Naive thymus-derived CD4-positive, alpha-beta T cell (primary cell): ENCODE measurements around the gene TMEM170A. TPM values are rescaled to one million over a fixed set of nuclear protein-coding genes. Genes with fewer than 3 reads are reported as not detected.
A peak's percentile ranks its signal among the peaks of the same experiment; 100 is the strongest.
"Not testable (repeated sequence)": the region's sequence is repeated elsewhere in the genome, so short reads cannot be mapped to it uniquely, and the experiment has no call there.

Source experiments
- ATAC-seq: fragments of 150-1000 bp; cut with Tn5 transposase; 2 replicates; pipeline ENCODE4 v1.10.0; 2021; ENCODE audit warnings: mild to moderate bottlenecking, moderate library complexity
- CTCF ChIA-PET: fragments of 350-600 bp; sonication (Branson Sonifier 250); formaldehyde crosslinking; loops from one replicate; lab custom pipeline; 2021; ENCODE audit warnings: antibody characterized with exemption; lab: Charles Lee
- POLR2A ChIA-PET: fragments of 350-600 bp; sonication (Branson Sonifier 250); formaldehyde crosslinking; loops from one replicate; lab custom pipeline; 2021; ENCODE audit warnings: antibody characterized with exemption, inconsistent platforms; lab: Charles Lee
- DNase-seq, 9 donors: peaks; one replicate each; pipeline versions ENCODE4 v3.0.0 to v3.0.0-alpha.2; 2020 to 2022; ENCODE audit warnings: mixed read lengths in 1 of 9
- H3K27ac ChIP-seq: one replicate; pipeline ENCODE4 v1.7.0; 2013; ENCODE audit warnings: mild to moderate bottlenecking, low read depth, low read length, moderate library complexity
- H3K27me3 ChIP-seq, 2 donors: one replicate each; pipeline ENCODE4 v1.7.0; 2013; ENCODE audit warnings: low read length in 2 of 2, mild to moderate bottlenecking in 2 of 2, moderate library complexity in 2 of 2; ENCODE audit not compliant: control insufficient read depth in 2 of 2, insufficient read depth in 2 of 2
- H3K36me3 ChIP-seq, 3 experiments: 1 replicate in 2 of 3; 2 replicates in 1 of 3; pipeline ENCODE4 v1.7.0; 2013; ENCODE audit warnings: low read length in 3 of 3, mild to moderate bottlenecking in 3 of 3, moderate library complexity in 1 of 3; ENCODE audit not compliant: insufficient read depth in 3 of 3, control insufficient read depth in 2 of 3
- H3K4me1 ChIP-seq, 2 donors: one replicate each; pipeline ENCODE4 v1.7.0; 2013; ENCODE audit warnings: low read length in 2 of 2, mild to moderate bottlenecking in 2 of 2, moderate library complexity in 1 of 2; ENCODE audit not compliant: control insufficient read depth in 2 of 2, insufficient read depth in 2 of 2
- H3K4me3 ChIP-seq: 2 replicates; pipeline ENCODE4 v1.7.0; 2013; ENCODE audit warnings: mild to moderate bottlenecking, low read length
- H3K9me3 ChIP-seq, 3 experiments: 1 replicate in 2 of 3; 2 replicates in 1 of 3; pipeline ENCODE4 v1.7.0; 2013; ENCODE audit warnings: low read length in 3 of 3; ENCODE audit not compliant: control insufficient read depth in 2 of 3
- H3K27ac Mint-ChIP-seq, 9 donors: one replicate each; pipeline ENCODE4 v1.8.0; 2020 to 2022; ENCODE audit warnings: mixed read lengths in 9 of 9, mild to moderate bottlenecking in 8 of 9, moderate library complexity in 5 of 9, inconsistent platforms in 2 of 9
- H3K27me3 Mint-ChIP-seq, 5 donors: one replicate each; pipeline ENCODE4 v1.8.0; 2021 to 2022; ENCODE audit warnings: mixed read lengths in 5 of 5, mild to moderate bottlenecking in 1 of 5
- H3K36me3 Mint-ChIP-seq, 5 donors: one replicate each; pipeline ENCODE4 v1.8.0; 2020 to 2022; ENCODE audit warnings: mixed read lengths in 5 of 5, mild to moderate bottlenecking in 3 of 5, inconsistent platforms in 1 of 5
- H3K4me1 Mint-ChIP-seq, 7 donors: one replicate each; pipeline ENCODE4 v1.8.0; 2020 to 2022; ENCODE audit warnings: mixed read lengths in 7 of 7, mild to moderate bottlenecking in 3 of 7, inconsistent platforms in 1 of 7
- H3K4me3 Mint-ChIP-seq, 10 donors: one replicate each; pipeline ENCODE4 v1.8.0; 2020 to 2022; ENCODE audit warnings: mild to moderate bottlenecking in 10 of 10, mixed read lengths in 10 of 10, moderate library complexity in 6 of 10, inconsistent platforms in 2 of 10
- H3K9me3 Mint-ChIP-seq, 11 donors: one replicate each; pipeline ENCODE4 v1.8.0; 2020 to 2022; ENCODE audit warnings: mixed read lengths in 11 of 11, mild to moderate bottlenecking in 4 of 11, inconsistent platforms in 1 of 11, moderate library complexity in 1 of 11
- intact Hi-C, 2 donors: fragments of 100-400 bp; cut with micrococcal nuclease; formaldehyde crosslinking; loops; one replicate each; pipeline ENCODE4 v1.15.1; 2023
- polyA plus RNA-seq, 2 donors: library from polyadenylated mRNA; unstranded; fragments of 300-500 nt; fragmentation: Illumina TruSeq; gene quantifications; one replicate each; pipeline ENCODE4 v1.2.3, GENCODE V29; 2021
- total RNA-seq, 6 experiments: library from RNA in 5 of 6; stranded (reverse) in 5 of 6; gene quantifications; 1 replicate in 5 of 6; 2 replicates in 1 of 6; pipeline ENCODE4 v1.2.3 and lab custom pipeline; 2021 to 2026

The TMEM170A gene
- 10 to 100 TPM; 31.0 to 50.9 (median 46.6) TPM for total RNA-seq
- polyA plus RNA-seq = 10 to 100 TPM; 33.4 to 34.7 TPM
- 35.4 reads per million, percentile 63 among the genes with 10 or more reads in this experiment for total RNA-seq (lab: John Stamatoyannopoulos, UW)

DNA sequence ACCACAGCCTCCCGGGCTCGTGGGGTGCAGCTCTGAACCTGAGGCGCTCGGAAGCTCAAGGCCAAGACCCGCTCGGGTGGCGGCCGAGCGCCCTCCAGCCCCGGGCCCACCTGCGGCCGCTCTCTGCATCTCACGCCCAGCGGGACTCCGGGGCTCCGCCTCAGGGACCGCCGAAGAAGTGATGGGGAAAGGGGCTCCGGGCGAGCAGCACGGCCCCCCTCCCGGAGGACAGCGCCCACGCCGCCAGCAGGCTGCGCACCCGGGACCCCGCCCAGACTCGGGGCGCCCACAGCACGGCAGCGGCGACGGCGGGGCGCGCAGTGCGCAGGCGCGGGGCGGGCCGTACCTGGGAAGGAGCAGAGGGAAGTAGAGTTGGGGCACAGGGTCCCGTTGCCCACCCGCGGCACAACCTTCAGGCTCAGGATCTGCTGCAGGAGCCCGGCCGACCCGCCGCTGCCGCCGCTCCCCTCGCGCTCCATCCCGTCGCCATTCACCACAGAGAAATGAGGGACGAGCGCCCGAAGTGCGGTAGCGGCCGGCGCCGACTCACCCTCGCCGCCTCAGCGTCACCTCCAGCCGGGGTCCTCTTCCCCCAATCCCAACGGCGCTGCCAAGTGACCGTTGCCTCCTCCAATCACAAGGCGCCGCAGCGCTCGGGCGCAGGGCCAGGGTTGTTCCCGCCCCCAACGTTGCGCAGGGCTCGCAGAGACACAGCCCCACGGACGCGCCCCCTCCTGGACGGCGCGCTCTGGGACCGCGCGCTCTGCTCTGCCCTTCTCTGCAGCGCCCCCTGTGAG, at the start of gene TMEM170A:
Gene TMEM170A, minus strand, starts transcription at position 568 of the 797 bp plus-strand sequence. Its CDS starts 89 bp downstream, at position 479.
- ChIA-PET POLR2A (interaction anchor here (0.6 to 2.8 kb wide), 8 partner anchors 31 to 184 kb away, joined by 3 to 25 read pairs (median 4); partner anchors contain the start of genes CFDP1, GABARAPL2, KARS1 and TERF2IP), CTCF (interaction anchor here (0.6 to 1.5 kb wide), 12 partner anchors 8 to 265 kb away, joined by 3 to 9 read pairs (median 4); partner anchors contain the start of genes CFDP1 and TMEM231)
- H3K4me1 Mint-ChIP-seq = peaks cover 31 to 49% (median 44%) of the 10 kb centered on the region in 7 donors
- DNase-seq = peak; percentile 96 to 99 (median 99)
- H3K4me3 Mint-ChIP-seq = peak within 1 kb of the TSS; percentile 86 to 98 (median 93)
- no peaks in the 10 kb centered on the region for H3K9me3 Mint-ChIP-seq
- Histone ChIP-seq H3K27me3 (no peaks in the 10 kb centered on the region), H3K4me1 (peaks cover 26 to 31% of the 10 kb centered on the region in 2 donors), H3K27ac (peak within 1 kb of the TSS; percentile 93), H3K9me3 (no peaks in the 10 kb centered on the region), H3K36me3 (peaks cover 0 to 3% (median 0%) of the 10 kb centered on the region in 3 experiments), H3K4me3 (peak within 1 kb of the TSS; percentile 93)
- H3K36me3 Mint-ChIP-seq = peaks cover 0 to 7% (median 4%) of the 10 kb centered on the region in 5 donors
- intact Hi-C loops = loop anchor here (1.0 to 10.0 kb wide), 18 partner anchors 31 to 1728 kb away; partner anchors contain the start of genes GLG1 (in 2 of the 2), KARS1 (in 2 of the 2), MON1B (in 2 of the 2) and PSMD7 (in 2 of the 2)
- ATAC-seq = peak; percentile 95
- H3K27ac Mint-ChIP-seq = peak within 1 kb of the TSS; percentile 75 to 97 (median 93)
- peaks cover 0 to 5% (median 0%) of the 10 kb centered on the region in 5 donors for H3K27me3 Mint-ChIP-seq

DNA sequence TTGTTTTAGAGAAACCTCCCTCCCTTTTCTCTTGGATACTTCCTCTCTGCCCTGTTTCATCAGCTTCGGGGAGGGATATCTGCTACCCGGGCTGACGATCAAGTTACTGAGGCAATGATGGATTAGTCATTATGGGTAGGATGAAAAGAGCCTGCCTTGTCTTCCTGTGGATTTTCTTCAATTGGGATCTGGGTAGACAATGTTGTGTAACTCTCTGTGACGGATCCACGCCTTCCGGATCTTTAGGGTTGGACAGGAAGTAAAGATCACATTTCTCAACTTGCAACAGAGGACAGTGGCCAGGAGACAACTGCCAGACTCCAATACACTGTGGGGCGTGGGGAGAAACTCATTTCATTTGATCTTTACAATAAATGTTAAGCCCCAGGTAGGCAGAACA, 42.1 kb upstream of the TMEM170A start:
- CTCF ChIA-PET = no interaction called here
- Histone ChIP-seq H3K27ac (no peak overlapping the region), H3K27me3 (no peaks in the 10 kb centered on the region), H3K4me3 (no peak overlapping the region), H3K9me3 (no peaks in the 10 kb centered on the region), H3K36me3 (no peaks in the 10 kb centered on the region), H3K4me1 (no peaks in the 10 kb centered on the region)
- H3K27me3 Mint-ChIP-seq = peaks cover 5 to 27% (median 11%) of the 10 kb centered on the region in 5 donors
- no peaks in the 10 kb centered on the region for H3K4me1 Mint-ChIP-seq
- peak; percentile 81 for ATAC-seq
- DNase-seq = no peak
- H3K27ac Mint-ChIP-seq = no peak overlapping the region
- H3K36me3 Mint-ChIP-seq = no peaks in the 10 kb centered on the region
- H3K4me3 Mint-ChIP-seq = no peak overlapping the region
- no peaks in the 10 kb centered on the region for H3K9me3 Mint-ChIP-seq
- POLR2A ChIA-PET = no interaction called here
- intact Hi-C loops = no loop called here

DNA sequence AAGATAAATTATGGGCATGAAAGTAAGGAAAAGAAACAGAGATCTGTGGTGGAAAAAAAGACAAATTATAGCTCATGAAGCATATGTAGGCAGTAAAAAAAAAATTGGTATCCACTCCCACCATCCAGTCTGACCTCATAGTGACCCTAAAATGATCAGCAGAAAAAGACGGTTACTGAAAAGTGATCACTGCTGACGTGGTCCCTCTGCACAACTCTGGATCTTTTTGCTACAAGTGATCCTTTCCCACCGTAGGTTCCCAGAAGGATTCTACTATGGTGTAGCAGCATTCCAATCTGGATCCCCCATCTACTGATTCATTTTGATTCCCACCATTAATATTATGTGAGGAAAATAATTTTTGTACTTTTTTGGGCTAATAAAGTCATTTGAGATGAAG, 41.6 kb upstream of the TMEM170A start:
- no peaks in the 10 kb centered on the region for H3K9me3 ChIP-seq
- POLR2A ChIA-PET = no interaction called here

DNA sequence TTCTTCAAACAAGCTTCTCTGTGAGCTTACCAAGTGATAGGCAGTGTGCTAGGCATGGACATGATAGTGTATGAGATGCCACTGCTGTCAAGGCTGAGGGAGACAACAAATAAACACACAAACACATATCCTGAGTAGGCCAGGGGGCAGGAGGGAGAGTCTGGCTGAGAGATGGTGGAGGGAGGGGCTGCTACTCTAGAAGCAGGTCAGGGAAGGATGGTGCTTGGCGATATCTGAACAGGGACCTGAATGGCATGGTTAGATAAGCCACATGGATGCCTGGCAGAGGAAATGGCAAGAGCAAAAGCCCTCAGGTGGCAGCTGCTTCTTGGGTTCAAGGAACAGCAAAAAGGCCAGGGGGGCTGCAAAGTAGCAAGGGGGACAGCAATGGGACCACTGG, 39.3 kb upstream of the TMEM170A start:
- Histone ChIP-seq H3K4me3 (no peak overlapping the region), H3K27me3 (no peaks in the 10 kb centered on the region), H3K36me3 (no peaks in the 10 kb centered on the region), H3K4me1 (no peaks in the 10 kb centered on the region), H3K9me3 (no peaks in the 10 kb centered on the region), H3K27ac (no peak overlapping the region)
- ChIA-PET POLR2A (interaction anchor here (2.0 kb wide), 1 partner anchor 13 kb away, joined by 5 read pairs; no protein-coding TSS in a partner anchor), CTCF (no interaction called here)
- DNase-seq (no peak), ATAC-seq (no peak)
- intact Hi-C loops = no loop called here
- Mint-ChIP-seq H3K27ac (no peak overlapping the region), H3K9me3 (no peaks in the 10 kb centered on the region), H3K27me3 (peaks cover 5 to 32% (median 11%) of the 10 kb centered on the region in 5 donors), H3K4me1 (no peaks in the 10 kb centered on the region), H3K36me3 (no peaks in the 10 kb centered on the region), H3K4me3 (no peak overlapping the region)

More for the DNA sequence above, 41.6 kb upstream of the TMEM170A start:
- DNase-seq = no peak
- no peak for ATAC-seq
- Histone ChIP-seq H3K4me3 (no peak overlapping the region), H3K36me3 (no peaks in the 10 kb centered on the region), H3K27ac (no peak overlapping the region), H3K4me1 (no peaks in the 10 kb centered on the region), H3K27me3 (no peaks in the 10 kb centered on the region)
- CTCF ChIA-PET = no interaction called here
- no peaks in the 10 kb centered on the region for H3K36me3 Mint-ChIP-seq
- H3K4me1 Mint-ChIP-seq = no peaks in the 10 kb centered on the region
- H3K9me3 Mint-ChIP-seq = no peaks in the 10 kb centered on the region
- H3K4me3 Mint-ChIP-seq = no peak overlapping the region
- intact Hi-C loops = no loop called here
- no peak overlapping the region for H3K27ac Mint-ChIP-seq
- H3K27me3 Mint-ChIP-seq = peaks cover 5 to 27% (median 11%) of the 10 kb centered on the region in 5 donors

DNA sequence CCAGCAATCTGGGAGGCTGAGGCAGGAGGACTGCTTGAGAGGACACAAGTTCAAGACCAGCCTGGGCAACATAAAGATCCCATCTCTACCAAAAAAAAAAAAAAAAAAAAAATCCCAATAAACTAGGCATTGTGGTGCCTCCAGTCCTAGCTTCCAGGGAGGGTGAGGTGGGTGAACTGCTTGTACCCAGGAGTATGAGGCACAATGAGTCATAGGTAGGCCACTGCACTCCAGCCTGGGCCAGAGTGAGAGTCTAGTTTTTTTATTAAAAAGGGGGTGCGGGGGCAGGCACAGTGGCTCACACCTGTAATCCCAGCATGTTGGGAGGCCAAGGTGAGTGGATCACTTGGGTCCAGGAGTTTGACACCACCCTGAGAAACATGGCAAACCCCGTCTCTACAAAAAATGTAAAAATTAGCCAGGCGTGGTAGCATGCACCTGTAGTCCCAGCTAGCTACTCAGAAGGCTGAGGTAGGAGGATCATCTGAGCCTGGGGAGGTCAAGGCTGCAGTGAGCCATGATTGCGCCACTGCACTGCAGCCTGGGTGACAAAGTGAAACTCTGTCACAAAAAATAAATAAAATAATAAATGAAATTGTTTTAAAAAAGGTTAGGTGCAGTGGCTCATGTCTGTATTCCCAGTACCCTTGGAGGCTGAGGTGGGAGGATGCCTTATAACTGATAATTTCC, 38.6 kb upstream of the TMEM170A start:
- no peaks in the 10 kb centered on the region for H3K9me3 Mint-ChIP-seq
- no peaks in the 10 kb centered on the region for H3K9me3 ChIP-seq
- H3K4me3 Mint-ChIP-seq = no peak overlapping the region
- H3K36me3 Mint-ChIP-seq = no peaks in the 10 kb centered on the region
- ATAC-seq (no peak), DNase-seq (no peak)
- intact Hi-C loops = no loop called here
- no peak overlapping the region for H3K27ac ChIP-seq
- POLR2A ChIA-PET = interaction anchor here (0.8 to 2.0 kb wide), 2 partner anchors 14 to 1811 kb away, joined by 3 to 5 read pairs; no protein-coding TSS in a partner anchor
- no peaks in the 10 kb centered on the region for H3K36me3 ChIP-seq
- peaks cover 4 to 25% (median 11%) of the 10 kb centered on the region in 5 donors for H3K27me3 Mint-ChIP-seq
- no peak overlapping the region for H3K27ac Mint-ChIP-seq
- no peaks in the 10 kb centered on the region for H3K27me3 ChIP-seq
- H3K4me3 ChIP-seq = no peak overlapping the region
- CTCF ChIA-PET = no interaction called here
- H3K4me1 ChIP-seq = no peaks in the 10 kb centered on the region
- H3K4me1 Mint-ChIP-seq = no peaks in the 10 kb centered on the region

DNA sequence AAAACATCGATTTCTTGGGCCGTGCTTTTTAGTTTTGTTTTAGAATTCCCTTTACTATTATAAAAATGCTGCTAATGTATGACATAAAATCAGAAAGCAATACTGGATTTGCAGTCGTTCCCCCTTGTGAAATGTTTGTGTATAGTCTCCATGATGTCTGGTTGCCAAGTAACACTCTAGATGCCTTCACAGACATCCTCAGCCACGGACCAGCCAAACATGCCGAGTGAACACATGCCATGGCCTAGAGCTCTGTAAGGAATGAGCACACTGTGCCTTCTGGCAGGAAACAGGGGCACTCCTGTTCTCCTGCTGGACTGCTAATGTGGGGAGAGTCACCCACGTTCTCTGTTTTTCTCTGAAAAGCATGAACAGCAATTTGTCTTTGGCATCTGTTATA, 37.3 kb upstream of the TMEM170A start:
- intact Hi-C loops, H3K27me3 ChIP-seq, ATAC-seq, H3K27ac ChIP-seq, H3K36me3 Mint-ChIP-seq, H3K9me3 Mint-ChIP-seq, DNase-seq, H3K4me1 Mint-ChIP-seq, H3K4me3 Mint-ChIP-seq, H3K4me1 ChIP-seq, H3K4me3 ChIP-seq, CTCF ChIA-PET, H3K9me3 ChIP-seq, H3K36me3 ChIP-seq, H3K27ac Mint-ChIP-seq, POLR2A ChIA-PET: not testable (repeated sequence)
- H3K27me3 Mint-ChIP-seq = peaks cover 5 to 30% (median 14%) of the 10 kb centered on the region in 5 donors
